HG03354 (cell line): ENCODE results near the gene FCMR.

Source experiments
- ATAC-seq: cut with Tn5 transposase; IDR thresholded peaks from one replicate; pipeline ENCODE4 v1.9.1; 2021; ENCODE audit warnings: mild to moderate bottlenecking; ENCODE audit not compliant: unreplicated experiment, poor library complexity, severe bottlenecking

The FCMR gene

GRCh38 chr1:206921772-206922265, at the start of gene FCMR:
TSS of gene FCMR (minus strand) at chr1:206921941. CDS start at chr1:206921854, 87 bp downstream.
- ATAC-seq, result no peak

- ATAC-seq, result peak; percentile 65
Measured at GRCh38 chr1:206971029-206971655, 49.4 kb upstream of the FCMR start.

- ATAC-seq, result no peak
Measured at GRCh38 chr1:206970446-206970845, 48.7 kb upstream of the FCMR start, which contains the start of gene FCAMR. TSS of gene FCAMR (minus strand) at chr1:206970460. CDS start at chr1:206970125, 335 bp downstream.

- ATAC-seq, result no peak
Measured at GRCh38 chr1:206969090-206969489, 47.3 kb upstream of the FCMR start.

GRCh38 chr1:206967096-206967849, 45.5 kb upstream of the FCMR start:
- ATAC-seq, result peak; percentile 54

- no peak for ATAC-seq
Measured at GRCh38 chr1:206965781-206966180, 44.0 kb upstream of the FCMR start.

- ATAC-seq, result no peak
Measured at GRCh38 chr1:206963740-206964139, 42.0 kb upstream of the FCMR start.

GRCh38 chr1:206963119-206963712, 41.5 kb upstream of the FCMR start:
- ATAC-seq, result no peak

GRCh38 chr1:206962272-206962671, 40.5 kb upstream of the FCMR start:
- no peak for ATAC-seq

- no peak for ATAC-seq
Measured at GRCh38 chr1:206961668-206962067, 39.9 kb upstream of the FCMR start.

- ATAC-seq, result no peak
Measured at GRCh38 chr1:206960676-206961386, 39.1 kb upstream of the FCMR start.

- no peak for ATAC-seq
Measured at GRCh38 chr1:206958144-206958543, 36.4 kb upstream of the FCMR start.

- ATAC-seq, result no peak
Measured at GRCh38 chr1:206957639-206958038, 35.9 kb upstream of the FCMR start.

- no peak for ATAC-seq
Measured at GRCh38 chr1:206955476-206956451, 34.0 kb upstream of the FCMR start.

GRCh38 chr1:206954459-206955342, 33.0 kb upstream of the FCMR start:
- no peak for ATAC-seq

- ATAC-seq, result no peak
Measured at GRCh38 chr1:206953626-206954025, 31.9 kb upstream of the FCMR start.

GRCh38 chr1:206953126-206953525, 31.4 kb upstream of the FCMR start:
- no peak for ATAC-seq

GRCh38 chr1:206952171-206952570, 30.4 kb upstream of the FCMR start:
- ATAC-seq, result peak; percentile 37
